Loucy (cell line): Measurements from ENCODE around the gene PPP1R15B.

Experiments used
- H2AFZ ChIP-seq: fragments of 200-600 bp; sonication (generic); 2 replicates; pipeline ENCODE4 v1.6.0; 2016; ENCODE audit warnings: antibody characterized with exemption, mild to moderate bottlenecking, low read length, moderate library complexity
- H3F3A ChIP-seq: fragments of 200-600 bp; 2 replicates; pipeline ENCODE4 v1.6.0; 2016; ENCODE audit warnings: antibody characterized with exemption, low read depth, mild to moderate bottlenecking
- H3K27me3 ChIP-seq: fragments of 200-600 bp; sonication (generic); 2 replicates; pipeline ENCODE4 v1.6.1; 2014; ENCODE audit warnings: low read length, mild to moderate bottlenecking; ENCODE audit not compliant: insufficient read depth, poor library complexity, severe bottlenecking
- H3K36me3 ChIP-seq: fragments of 200-600 bp; sonication (generic); 2 replicates; pipeline ENCODE4 v1.6.1; 2016; ENCODE audit warnings: low read length; ENCODE audit not compliant: insufficient read depth
- H3K4me1 ChIP-seq: fragments of 200-600 bp; sonication (generic); 2 replicates; pipeline ENCODE4 v1.5.1; 2014; ENCODE audit warnings: low read length, mild to moderate bottlenecking; ENCODE audit not compliant: insufficient read depth, poor library complexity, severe bottlenecking
- H3K4me2 ChIP-seq: fragments of 200-600 bp; sonication (generic); 2 replicates; pipeline ENCODE4 v1.6.0; 2014; ENCODE audit warnings: antibody characterized with exemption, low read length, low read depth, mild to moderate bottlenecking; ENCODE audit not compliant: poor library complexity, severe bottlenecking
- H3K4me3 ChIP-seq: fragments of 200-600 bp; sonication (generic); 2 replicates; pipeline ENCODE4 v1.5.1; 2014; ENCODE audit warnings: low read length, mild to moderate bottlenecking, mixed read lengths; ENCODE audit not compliant: poor library complexity, severe bottlenecking
- H3K79me2 ChIP-seq: fragments of 200-600 bp; sonication (generic); 2 replicates; pipeline ENCODE4 v1.6.1; 2014; ENCODE audit warnings: low read length; ENCODE audit not compliant: insufficient read depth
- H3K9ac ChIP-seq: fragments of 200-600 bp; sonication (generic); 2 replicates; pipeline ENCODE4 v1.6.0; 2014; ENCODE audit warnings: mild to moderate bottlenecking, low read depth, low read length, moderate library complexity; ENCODE audit not compliant: poor library complexity, severe bottlenecking
- H3K9me2 ChIP-seq: fragments of 200-600 bp; sonication (generic); replicated peaks from 2 replicates; pipeline ENCODE4 v1.6.1; 2016; ENCODE audit warnings: low read depth, low read length, mixed read lengths
- H3K9me3 ChIP-seq: fragments of 200-600 bp; sonication (generic); 2 replicates; pipeline ENCODE4 v1.6.1; 2014; ENCODE audit warnings: mild to moderate bottlenecking, antibody characterized with exemption, low read length, low read depth; ENCODE audit not compliant: insufficient read depth
- H4K20me1 ChIP-seq: fragments of 200-600 bp; sonication (generic); 2 replicates; pipeline ENCODE4 v1.6.0; 2014; ENCODE audit warnings: antibody characterized with exemption, low read length, mild to moderate bottlenecking; ENCODE audit not compliant: insufficient read depth, poor library complexity, severe bottlenecking
- CTCF ChIP-seq: fragments of 200-600 bp; sonication (generic); conservative IDR thresholded peaks from 2 replicates; pipeline ENCODE4 v1.5.1; 2014; ENCODE audit warnings: mild to moderate bottlenecking, antibody characterized with exemption, low read length
- EZH2phosphoT487 ChIP-seq: fragments of 200-600 bp; IDR thresholded peaks from 2 replicates; pipeline ENCODE4 v1.6.1; 2018; ENCODE audit warnings: antibody characterized with exemption, mild to moderate bottlenecking, moderate library complexity, borderline replicate concordance

The PPP1R15B gene

DNA sequence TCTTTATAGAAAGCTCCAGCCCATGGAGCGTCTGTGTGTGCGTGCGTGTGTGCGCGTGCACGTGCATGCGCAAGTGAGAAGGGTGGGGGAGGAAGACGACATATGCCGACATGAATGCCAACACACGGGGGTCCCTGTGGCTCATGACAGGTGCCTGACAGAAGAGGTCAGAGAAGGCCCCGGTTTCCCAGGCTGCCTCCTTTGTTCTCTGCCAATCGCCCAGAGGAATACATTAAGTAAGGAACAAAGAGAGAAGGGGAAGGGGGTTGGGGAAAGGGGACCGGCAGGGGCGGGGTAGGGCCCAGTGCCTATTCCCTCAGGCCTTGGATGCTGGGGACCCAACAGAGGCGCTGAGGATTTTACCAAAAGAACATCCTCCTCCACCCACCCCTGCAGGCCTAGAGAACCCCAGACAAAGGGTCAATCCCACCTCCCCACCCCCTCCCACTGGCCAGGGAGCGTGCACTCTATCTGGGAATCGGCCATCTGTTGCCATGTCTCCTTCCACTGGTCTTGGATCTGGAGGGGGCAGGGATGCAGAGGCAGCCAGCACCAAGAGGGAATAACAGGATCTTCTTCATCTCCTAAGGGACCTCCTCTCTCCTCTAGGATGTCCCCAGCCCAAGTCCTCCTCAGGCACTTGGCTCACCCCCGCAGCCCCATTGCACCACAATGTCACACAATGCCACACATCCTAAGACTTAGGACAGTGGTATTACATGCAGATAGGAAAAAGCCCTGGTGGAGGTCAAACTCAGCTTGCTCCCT lies 43.6 kb upstream of the PPP1R15B start:
- H3K27me3 ChIP-seq, result no peaks in the 10 kb centered on the region
- no peaks in the 10 kb centered on the region for H3K9me2 ChIP-seq
- TF ChIP-seq EZH2phosphoT487 (no peak), CTCF (no peak)
- no peaks in the 10 kb centered on the region for H3K79me2 ChIP-seq
- H3K9me3 ChIP-seq, result no peaks in the 10 kb centered on the region
- H3K36me3 ChIP-seq, result peaks cover 60% of the 10 kb centered on the region; the same call in 1 of the 2 replicates
- no peak overlapping the region for H3K4me3 ChIP-seq
- peaks cover 26% of the 10 kb centered on the region for H3K4me1 ChIP-seq
- H3K4me2 ChIP-seq, result no peak overlapping the region
- H4K20me1 ChIP-seq, result no peaks in the 10 kb centered on the region
- H2AFZ ChIP-seq, result no peak overlapping the region
- H3F3A ChIP-seq, result no peaks in the 10 kb centered on the region
- no peak overlapping the region for H3K9ac ChIP-seq

- Histone ChIP-seq H3F3A (no peaks in the 10 kb centered on the region), H2AFZ (no peak overlapping the region), H3K4me3 (no peak overlapping the region), H4K20me1 (no peaks in the 10 kb centered on the region), H3K27me3 (no peaks in the 10 kb centered on the region), H3K36me3 (peaks cover 59% of the 10 kb centered on the region; the same call in 1 of the 2 replicates), H3K79me2 (no peaks in the 10 kb centered on the region), H3K4me2 (no peak overlapping the region), H3K9ac (no peak overlapping the region), H3K9me2 (no peaks in the 10 kb centered on the region), H3K4me1 (peaks cover 24% of the 10 kb centered on the region), H3K9me3 (no peaks in the 10 kb centered on the region)
- no peak for TF ChIP-seq CTCF
- no peak for TF ChIP-seq EZH2phosphoT487
These were observed 42.9 kb upstream of the PPP1R15B start for GRCh38 chr1:204454476-204454875.

- no peaks in the 10 kb centered on the region for H3F3A ChIP-seq
- no peak overlapping the region for H3K4me3 ChIP-seq
- H3K4me2 ChIP-seq, result no peak overlapping the region
- H3K9me3 ChIP-seq, result no peaks in the 10 kb centered on the region
- no peak overlapping the region for H3K9ac ChIP-seq
- peaks cover 61% of the 10 kb centered on the region; the same call in 1 of the 2 replicates for H3K36me3 ChIP-seq
- no peaks in the 10 kb centered on the region for H3K27me3 ChIP-seq
- TF ChIP-seq EZH2phosphoT487 (no peak), CTCF (no peak)
- no peak overlapping the region for H2AFZ ChIP-seq
- peaks cover 22% of the 10 kb centered on the region for H3K4me1 ChIP-seq
- no peaks in the 10 kb centered on the region for H3K79me2 ChIP-seq
- no peaks in the 10 kb centered on the region for H3K9me2 ChIP-seq
- no peaks in the 10 kb centered on the region for H4K20me1 ChIP-seq
These were observed 41.6 kb upstream of the PPP1R15B start for GRCh38 chr1:204453141-204453772.
